GM12878 (cell line): ENCODE results near the gene GEMIN7. TPM values are rescaled to one million over a fixed set of nuclear protein-coding genes. Genes with fewer than 3 reads are reported as not detected.

Source experiments
- ATAC-seq: fragments of 200-7000 bp; cut with Tn5 transposase; 3 replicates; pipeline ENCODE4 v1.9.1; 2020; ENCODE audit warnings: mild to moderate bottlenecking, moderate library complexity
- BruUV-seq: library from RNA; stranded (reverse); fragments of 400-500 nt; replicated peaks from 2 replicates; lab custom pipeline; 2021; lab: Mats Ljungman, UMichigan
- CTCF ChIA-PET: fragments of 300-600 bp; sonication (Branson Sonifier 250); formaldehyde crosslinking; extraction: SDS; loops from one replicate; lab custom pipeline; 2021; ENCODE audit warnings: inconsistent platforms; lab: Yijun Ruan, JAX
- POLR2A ChIA-PET: fragments of 350-600 bp; formaldehyde crosslinking; extraction: SDS; loops from one replicate; lab custom pipeline; 2021; ENCODE audit warnings: inconsistent platforms; lab: Charles Lee
- RAD21 ChIA-PET: fragments of 300-600 bp; sonication (Branson Sonifier 250); formaldehyde crosslinking; loops from one replicate; lab custom pipeline; 2023; ENCODE audit warnings: antibody characterized with exemption; ENCODE audit not compliant: unreplicated experiment; lab: Charles Lee
- SMC1A ChIA-PET: fragments of 300-600 bp; sonication (Branson Sonifier 250); formaldehyde crosslinking; loops from one replicate; lab custom pipeline; 2023; ENCODE audit not compliant: unreplicated experiment, uncharacterized antibody; lab: Charles Lee
- DNase-seq: peaks from one replicate; pipeline ENCODE4 v3.0.0-alpha.2; 2011; ENCODE audit warnings: low read depth, low spot score
- FAIRE-seq: peaks from 3 replicates; lab custom pipeline; 2011; peaks lifted over from hg19 to GRCh38; lab: Jason Lieb, UNC
- H2AFZ ChIP-seq: 2 replicates; pipeline ENCODE4 v1.6.0; 2011; ENCODE audit warnings: low read depth, low read length, control low read depth; ENCODE audit not compliant: control insufficient read depth
- H3K27ac ChIP-seq: 2 replicates; pipeline ENCODE4 v1.5.1; 2011; ENCODE audit warnings: control low read depth; ENCODE audit not compliant: control insufficient read depth, insufficient read depth
- H3K27me3 ChIP-seq, 2 experiments: replicated peaks in 1 of 2; 2 replicates each; pipeline versions ENCODE4 v1.6.0 to v1.6.1; 2011; ENCODE audit warnings: low read length in 1 of 2; ENCODE audit not compliant: control insufficient read depth in 2 of 2, insufficient read depth in 2 of 2
- H3K36me3 ChIP-seq, 2 experiments: 2 replicates each; pipeline ENCODE4 v1.5.1; 2011; ENCODE audit warnings: low read length in 1 of 2; ENCODE audit not compliant: control insufficient read depth in 2 of 2, insufficient read depth in 2 of 2
- H3K4me1 ChIP-seq: 2 replicates; pipeline ENCODE4 v1.6.1; 2011; ENCODE audit warnings: mild to moderate bottlenecking, low read length, moderate library complexity, mixed read lengths; ENCODE audit not compliant: control insufficient read depth, insufficient read depth
- H3K4me2 ChIP-seq: 2 replicates; pipeline ENCODE4 v1.6.0; 2011; ENCODE audit warnings: control low read depth; ENCODE audit not compliant: control insufficient read depth, insufficient read depth
- H3K4me3 ChIP-seq: fragments of 200-600 bp; sonication (generic); 2 replicates; pipeline ENCODE4 v1.5.1; 2016
- H3K79me2 ChIP-seq: 2 replicates; pipeline ENCODE4 v1.6.0; 2011; ENCODE audit warnings: low read length; ENCODE audit not compliant: control insufficient read depth, insufficient read depth
- H3K9ac ChIP-seq: 2 replicates; pipeline ENCODE4 v1.8.0; 2011; ENCODE audit warnings: low read length, control low read depth, mixed read lengths; ENCODE audit not compliant: control insufficient read depth, insufficient read depth
- H3K9me3 ChIP-seq: replicated peaks from 3 replicates; pipeline ENCODE4 v1.5.1; 2011; ENCODE audit warnings: mild to moderate bottlenecking, low read length; ENCODE audit not compliant: control insufficient read depth, insufficient read depth
- H4K20me1 ChIP-seq: 2 replicates; pipeline ENCODE4 v1.6.0; 2011; ENCODE audit not compliant: control insufficient read depth, insufficient read depth
- NKRF ChIP-seq: fragments of 450-650 bp; conservative IDR thresholded peaks from 2 replicates; pipeline ENCODE4 v1.6.1; 2017; ENCODE audit warnings: mild to moderate bottlenecking, moderate library complexity
- NR2C2 ChIP-seq: IDR thresholded peaks from 2 replicates; pipeline ENCODE4 v1.6.1; 2011; ENCODE audit warnings: borderline replicate concordance, low read depth; ENCODE audit not compliant: control insufficient read depth, insufficient read length
- STAT1 ChIP-seq: fragments of 450-650 bp; conservative IDR thresholded peaks from 2 replicates; pipeline ENCODE4 v1.6.1; 2014; ENCODE audit warnings: antibody characterized with exemption, mild to moderate bottlenecking
- TBL1XR1 ChIP-seq: IDR thresholded peaks from 2 replicates; pipeline ENCODE4 v1.6.1; 2012; ENCODE audit warnings: low read depth, low read length, improper control_type of control experiment
- WGBS: methylation state at CpG from one replicate; pipeline ENCODE4 v1.1.6; 2016; ENCODE audit warnings: low lambda C conversion rate; ENCODE audit not compliant: insufficient replicate concordance, insufficient coverage; ENCODE audit errors: missing lambda C conversion rate; 5-methylcytosine and 5-hydroxymethylcytosine counted together
- in situ Hi-C: fragments of 300-500 bp; cut with MboI; formaldehyde crosslinking; loops from 9 replicates; pipeline ENCODE4 v1.14.3; 2018; ENCODE audit warnings: mixed read lengths
- intact Hi-C: fragments of 100-400 bp; cut with micrococcal nuclease; formaldehyde crosslinking; loops from one replicate; pipeline ENCODE4 v1.14.2; 2022; ENCODE audit not compliant: unreplicated experiment
- polyA plus RNA-seq, 11 experiments: library from polyadenylated mRNA; depleted of rRNA in 4 of 11; unstranded in 6 of 11; stranded (reverse) in 5 of 11; fragments of >200 nt; fragmentation: Nextera tagmentation in 4 of 11; fragmentation: Illumina TruSeq in 1 of 11; extraction: Ambion mirVana in 4 of 11; extraction: Trizol in 1 of 11; gene quantifications; 1 replicate in 1 of 11; 2 replicates in 10 of 11; pipeline versions ENCODE4 v1.2.1 to v1.2.3, GENCODE V29; 2011 to 2016; ENCODE audit warnings: inconsistent platforms in 2 of 11, missing spikeins in 2 of 11, low read depth in 1 of 11
- total RNA-seq, 4 experiments: library from RNA; depleted of rRNA in 3 of 4; stranded (reverse); fragments of >200 nt in 3 of 4; fragmentation: Illumina TruSeq in 1 of 4; extraction: Trizol in 1 of 4; gene quantifications; 2 replicates each; pipeline versions ENCODE4 v1.2.1 to v1.2.3, GENCODE V29; 2013 to 2021
- TF ChIP-seq, protein P1 (sequence below): fragments of 450-650 bp; IDR thresholded peaks from 2 replicates; pipeline ENCODE4 v1.6.1; 2017; ENCODE audit warnings: mild to moderate bottlenecking, low read depth, inconsistent platforms; ENCODE audit not compliant: poor library complexity, severe bottlenecking

The GEMIN7 gene
- total and polyA plus RNA-seq, 10 of the 15 experiments (the other 5 are each of a cell fraction or from before 2014, with no cell fraction given) = 21.1 to 76.7 (median 44.9) TPM

GRCh38 chr19:45095496-45096413 lies 16.7 kb downstream of the GEMIN7 start:
- FAIRE-seq (no peak), DNase-seq (no peak), ATAC-seq (no peak)
- Histone ChIP-seq H3K27ac (no peak overlapping the region), H2AFZ (no peak overlapping the region), H3K79me2 (peaks cover 69% of the 10 kb centered on the region), H3K4me1 (peaks cover 9% of the 10 kb centered on the region), H3K36me3 (peaks cover 6 to 14% of the 10 kb centered on the region in 2 experiments), H3K9me3 (peaks cover 1% of the 10 kb centered on the region; the same call in 2 of the 3 replicates), H4K20me1 (peaks cover 6% of the 10 kb centered on the region; the same call in 1 of the 2 replicates), H3K27me3 (no peaks in the 10 kb centered on the region), H3K4me3 (peak overlapping the region; percentile 93), H3K4me2 (peak overlapping the region; percentile 76), H3K9ac (peak overlapping the region; percentile 35; the same call in 1 of the 2 replicates)
- TF ChIP-seq NR2C2 = no peak
- TF ChIP-seq, protein P1, sequence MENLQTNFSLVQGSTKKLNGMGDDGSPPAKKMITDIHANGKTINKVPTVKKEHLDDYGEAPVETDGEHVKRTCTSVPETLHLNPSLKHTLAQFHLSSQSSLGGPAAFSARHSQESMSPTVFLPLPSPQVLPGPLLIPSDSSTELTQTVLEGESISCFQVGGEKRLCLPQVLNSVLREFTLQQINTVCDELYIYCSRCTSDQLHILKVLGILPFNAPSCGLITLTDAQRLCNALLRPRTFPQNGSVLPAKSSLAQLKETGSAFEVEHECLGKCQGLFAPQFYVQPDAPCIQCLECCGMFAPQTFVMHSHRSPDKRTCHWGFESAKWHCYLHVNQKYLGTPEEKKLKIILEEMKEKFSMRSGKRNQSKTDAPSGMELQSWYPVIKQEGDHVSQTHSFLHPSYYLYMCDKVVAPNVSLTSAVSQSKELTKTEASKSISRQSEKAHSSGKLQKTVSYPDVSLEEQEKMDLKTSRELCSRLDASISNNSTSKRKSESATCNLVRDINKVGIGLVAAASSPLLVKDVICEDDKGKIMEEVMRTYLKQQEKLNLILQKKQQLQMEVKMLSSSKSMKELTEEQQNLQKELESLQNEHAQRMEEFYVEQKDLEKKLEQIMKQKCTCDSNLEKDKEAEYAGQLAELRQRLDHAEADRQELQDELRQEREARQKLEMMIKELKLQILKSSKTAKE = no peak
- TF ChIP-seq NKRF = no peak
- no peak for TF ChIP-seq STAT1
- no peak for TF ChIP-seq TBL1XR1
- RAD21 ChIA-PET = interaction anchor here (1.2 to 1.5 kb wide), 2 partner anchors 36 to 91 kb away, joined by 3 read pairs; no protein-coding TSS in a partner anchor
- SMC1A ChIA-PET = interaction anchor here (1.0 kb wide), 1 partner anchor 48 kb away, joined by 3 read pairs; no protein-coding TSS in a partner anchor
- BruUV-seq = no TSS peak
- POLR2A ChIA-PET = no interaction called here
- intact Hi-C loops (loop anchor here (10.0 kb wide), 2 partner anchors 239 to 389 kb away; no protein-coding TSS in a partner anchor), in situ Hi-C loops (no loop called here)
- CTCF ChIA-PET = interaction anchor here (1.5 kb wide), 1 partner anchor 29 kb away, joined by 5 read pairs; no protein-coding TSS in a partner anchor
- 84% methylated on average over 13 of the region's 14 CpGs for WGBS
